GM12892 (cell line): Measurements from ENCODE around the gene FNBP1.

Experiments
- DNase-seq: peaks from one replicate; pipeline ENCODE4 v3.0.0; 2011; ENCODE audit not compliant: insufficient read length
- FAIRE-seq: peaks from 2 replicates; lab custom pipeline; 2011; peaks lifted over from hg19 to GRCh38; lab: Jason Lieb, UNC
- POLR2A ChIP-seq: IDR thresholded peaks from 2 replicates; pipeline ENCODE4 v1.6.1; 2011; ENCODE audit warnings: low read depth, low read length, control low read depth
- POLR2AphosphoS5 ChIP-seq: IDR thresholded peaks from 2 replicates; pipeline ENCODE4 v1.6.1; 2011; ENCODE audit warnings: low read depth, low read length, control low read depth
- TAF1 ChIP-seq: IDR thresholded peaks from 2 replicates; pipeline ENCODE4 v1.6.1; 2011; ENCODE audit warnings: low read depth, mild to moderate bottlenecking, control low read depth, low read length, borderline replicate concordance

The FNBP1 gene

GRCh38 chr9:129860653-129861446, 182.1 kb downstream of the FNBP1 start:
- FAIRE-seq (no peak), DNase-seq (no peak)
- TF ChIP-seq TAF1 (no peak), POLR2A (no peak), POLR2AphosphoS5 (no peak)

GRCh38 chr9:129858167-129858962, 184.6 kb downstream of the FNBP1 start:
- TF ChIP-seq TAF1 (no peak), POLR2AphosphoS5 (no peak), POLR2A (no peak)
- FAIRE-seq = no peak
- no peak for DNase-seq

DNA sequence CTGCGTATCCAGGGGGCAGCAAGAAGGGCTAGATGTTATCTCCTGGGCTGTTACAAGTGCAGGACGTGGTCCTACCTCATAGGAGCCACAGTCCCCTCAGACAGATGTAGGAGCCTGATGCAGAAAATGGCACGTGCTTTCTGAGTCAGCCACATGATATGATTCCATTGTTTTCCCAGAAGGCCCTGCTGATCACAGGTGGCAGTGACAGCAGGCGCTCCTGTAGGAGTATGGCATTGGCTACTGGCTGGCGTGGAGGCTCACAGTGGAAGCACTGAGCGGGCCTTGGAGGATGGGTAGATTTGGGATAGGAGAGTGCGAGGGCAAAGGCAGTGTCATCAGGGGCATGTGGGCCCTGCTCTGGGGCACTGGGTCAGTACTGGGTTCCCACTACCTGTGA, 185.8 kb downstream of the FNBP1 start:
- TF ChIP-seq POLR2A (no peak), TAF1 (no peak), POLR2AphosphoS5 (no peak)
- FAIRE-seq (no peak), DNase-seq (no peak)

DNA sequence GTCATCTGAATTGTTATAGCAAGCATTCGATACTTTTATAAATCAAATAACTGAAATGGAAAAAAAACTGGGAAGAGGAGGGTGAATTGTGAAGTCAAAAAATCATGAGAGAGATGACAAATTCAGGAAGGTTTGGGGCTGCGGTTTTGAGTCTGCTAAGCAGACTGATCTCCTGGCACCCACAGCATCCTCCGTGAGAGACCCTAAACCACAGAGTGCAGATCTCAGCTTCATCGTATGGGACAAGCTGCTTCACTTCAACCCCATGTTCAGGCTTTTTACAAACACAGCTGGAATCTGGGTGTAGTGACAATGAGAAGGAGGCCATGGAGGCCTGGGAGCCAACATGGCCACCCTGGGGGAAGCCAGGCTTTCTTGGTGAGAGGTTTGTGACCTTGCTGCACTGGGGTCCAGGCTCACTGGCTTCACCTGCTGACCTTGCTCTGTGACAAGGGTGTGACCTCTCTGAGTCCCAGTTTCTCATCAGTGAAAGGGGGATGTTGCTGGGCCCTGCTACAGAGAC, 188.3 kb downstream of the FNBP1 start:
- FAIRE-seq (no peak), DNase-seq (no peak)
- TF ChIP-seq POLR2AphosphoS5 = no peak
- no peak for TF ChIP-seq POLR2A
- no peak for TF ChIP-seq TAF1

GRCh38 chr9:129853614-129854013, 189.4 kb downstream of the FNBP1 start:
- DNase-seq (no peak), FAIRE-seq (no peak)
- no peak for TF ChIP-seq TAF1
- TF ChIP-seq POLR2AphosphoS5 = no peak
- TF ChIP-seq POLR2A = no peak

GRCh38 chr9:129852579-129852978, 190.4 kb downstream of the FNBP1 start:
- no peak for TF ChIP-seq POLR2AphosphoS5
- TF ChIP-seq POLR2A = no peak
- TF ChIP-seq TAF1 = no peak
- FAIRE-seq (no peak), DNase-seq (no peak)

DNA sequence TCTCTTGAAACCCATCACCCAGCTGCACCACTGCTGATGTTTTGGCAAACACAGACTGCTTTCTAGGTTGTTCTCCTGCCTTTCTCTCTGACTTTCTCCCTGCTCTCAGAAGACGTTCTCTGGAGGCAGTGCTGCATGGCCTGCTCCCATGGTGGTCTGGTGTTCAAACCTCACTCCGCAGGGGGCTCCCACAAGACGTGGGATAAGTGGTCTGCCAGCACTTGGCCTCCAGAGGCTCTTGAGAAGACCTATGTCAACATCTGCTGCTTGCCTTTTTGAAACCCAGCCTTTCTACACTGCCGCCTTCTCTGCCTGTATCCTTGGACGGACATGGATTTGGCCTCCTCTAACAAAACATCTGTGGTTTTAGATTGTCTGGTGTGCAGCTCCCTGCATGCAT, 191.2 kb downstream of the FNBP1 start:
- FAIRE-seq = no peak
- TF ChIP-seq POLR2A (no peak), TAF1 (no peak)
- no peak for DNase-seq

GRCh38 chr9:129850821-129851550, 192.0 kb downstream of the FNBP1 start:
- no peak for TF ChIP-seq TAF1
- FAIRE-seq (no peak), DNase-seq (no peak)

DNA sequence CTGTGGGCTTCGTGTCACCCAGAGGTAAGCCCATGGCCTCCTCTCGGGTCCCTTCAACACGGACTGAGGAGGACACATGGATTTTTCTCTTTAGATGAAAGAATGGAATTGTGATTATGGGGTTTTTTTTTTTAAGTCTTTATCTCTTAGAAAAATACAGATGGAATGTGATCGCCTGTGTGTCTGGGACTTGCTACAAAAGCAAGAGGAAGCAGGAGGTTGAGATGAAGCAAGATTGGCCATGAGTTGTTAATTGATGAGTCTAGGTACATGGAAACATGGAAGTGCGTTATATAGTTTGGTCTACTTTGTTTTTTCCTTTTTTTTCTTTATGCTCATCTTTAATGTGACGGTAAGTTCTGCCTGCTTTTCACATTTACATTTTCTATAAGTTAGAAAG, 193.1 kb downstream of the FNBP1 start:
- FAIRE-seq = no peak
- DNase-seq = no peak

GRCh38 chr9:129848712-129849441, 194.1 kb downstream of the FNBP1 start:
- FAIRE-seq (no peak), DNase-seq (no peak)

More for the DNA sequence above, 193.1 kb downstream of the FNBP1 start:
- no peak for TF ChIP-seq POLR2AphosphoS5
- no peak for TF ChIP-seq TAF1
- no peak for TF ChIP-seq POLR2A

GRCh38 chr9:129845373-129845772, 197.6 kb downstream of the FNBP1 start:
- FAIRE-seq = no peak
- no peak for TF ChIP-seq POLR2AphosphoS5
- no peak for DNase-seq

More at GRCh38 chr9:129848712-129849441, 194.1 kb downstream of the FNBP1 start:
- TF ChIP-seq POLR2A (no peak), TAF1 (no peak), POLR2AphosphoS5 (no peak)
